ENCODE measurements around the gene POLD2.

GRCh38 chr7:44064791-44065430 lies 58.4 kb downstream of the POLD2 start:
- TF ChIP-seq CTCF (conservative IDR thresholded peaks at IDR 0.05; ENCODE audit: low read depth, low read length): no peak
- TF ChIP-seq CEBPB (IDR thresholded peaks at IDR 0.05; ENCODE audit: low read depth, low read length): no peak
- no peak; the same call in 1 of the 2 replicates for TF ChIP-seq POLR2A (IDR thresholded peaks at IDR 0.05; ENCODE audit: low read depth, low read length)
- no peak for TF ChIP-seq MXI1 (IDR thresholded peaks at IDR 0.05; ENCODE audit: borderline replicate concordance, low read depth, low read length)
- no peak for TF ChIP-seq USF2 (IDR thresholded peaks at IDR 0.05; ENCODE audit: low read depth, low read length)
- TF ChIP-seq RFX5 (IDR thresholded peaks at IDR 0.05; ENCODE audit: low read depth, low read length): no peak
- no peak for TF ChIP-seq RAD21 (IDR thresholded peaks at IDR 0.05; ENCODE audit: low read length)
- no peak for TF ChIP-seq ELK1 (IDR thresholded peaks at IDR 0.05; ENCODE audit: borderline replicate concordance, low read depth, low read length)
- no peak for TF ChIP-seq CHD1 (IDR thresholded peaks at IDR 0.05; ENCODE audit: low read depth, low read length)
- no peak for TF ChIP-seq SMC3 (IDR thresholded peaks at IDR 0.05; ENCODE audit: low read depth, low read length)
- TF ChIP-seq BHLHE40 (IDR thresholded peaks at IDR 0.05; ENCODE audit: low read depth, low read length): no peak
- no peak for TF ChIP-seq NFE2L2 (IDR thresholded peaks at IDR 0.05; ENCODE audit: low read depth, low read length)
- TF ChIP-seq RCOR1 (IDR thresholded peaks at IDR 0.05; ENCODE audit: insufficient replicate concordance, low read length): no peak
